Fibroblast of lung (primary cell): ENCODE data around the gene RELL1. TPM values are rescaled to one million over a fixed set of nuclear protein-coding genes. Genes with fewer than 3 reads are reported as not detected.

Experiments
- DNase-seq, 2 donors: peaks; one replicate each; pipeline versions ENCODE4 v3.0.0 to v3.0.0-alpha.2; 2010; ENCODE audit warnings: low read depth in 2 of 2
- H2AFZ ChIP-seq: 2 replicates; pipeline ENCODE4 v1.5.1; 2012; ENCODE audit warnings: low read length, control low read depth, inconsistent platforms
- H3K27ac ChIP-seq: 2 replicates; pipeline ENCODE4 v1.5.1; 2011; ENCODE audit warnings: low read length, control low read depth; ENCODE audit not compliant: insufficient read depth
- H3K27me3 ChIP-seq: 2 replicates; pipeline ENCODE4 v1.5.1; 2011; ENCODE audit warnings: mild to moderate bottlenecking, low read length; ENCODE audit not compliant: control insufficient read depth, insufficient read depth
- H3K36me3 ChIP-seq: 2 replicates; pipeline ENCODE4 v1.5.1; 2011; ENCODE audit warnings: low read length; ENCODE audit not compliant: control insufficient read depth, insufficient read depth
- H3K4me1 ChIP-seq: 2 replicates; pipeline ENCODE4 v1.5.1; 2011; ENCODE audit warnings: low read length; ENCODE audit not compliant: control insufficient read depth, insufficient read depth; ENCODE audit errors: extremely low read depth
- H3K4me2 ChIP-seq: 2 replicates; pipeline ENCODE4 v1.5.1; 2011; ENCODE audit warnings: low read length, control low read depth; ENCODE audit not compliant: insufficient read depth; ENCODE audit errors: extremely low read depth
- H3K4me3 ChIP-seq, 4 experiments: fragments of 200-600 bp in 1 of 4; sonication (generic) in 1 of 4; replicated peaks in 1 of 4; 2 replicates each; pipeline ENCODE4 v1.5.1; 2011 to 2016; ENCODE audit warnings: low read length in 4 of 4, low read depth in 3 of 4, mild to moderate bottlenecking in 3 of 4, control low read depth in 2 of 4, inconsistent platforms in 1 of 4, mixed read lengths in 1 of 4; ENCODE audit not compliant: insufficient read depth in 1 of 4; ENCODE audit errors: control extremely low read depth in 1 of 4
- H3K79me2 ChIP-seq: 2 replicates; pipeline ENCODE4 v1.5.1; 2012; ENCODE audit warnings: mild to moderate bottlenecking, low read length, inconsistent platforms; ENCODE audit not compliant: control insufficient read depth, insufficient read depth
- H3K9ac ChIP-seq: 2 replicates; pipeline ENCODE4 v1.5.1; 2011; ENCODE audit warnings: mild to moderate bottlenecking, low read length, control low read depth; ENCODE audit not compliant: insufficient read depth
- H3K9me3 ChIP-seq: 2 replicates; pipeline ENCODE4 v1.5.1; 2012; ENCODE audit warnings: low read depth, low read length; ENCODE audit not compliant: control insufficient read depth, insufficient read depth
- H4K20me1 ChIP-seq: 2 replicates; pipeline ENCODE4 v1.5.1; 2011; ENCODE audit warnings: low read length; ENCODE audit not compliant: control insufficient read depth, insufficient read depth; ENCODE audit errors: extremely low read depth
- CTCF ChIP-seq, 2 donors: IDR thresholded peaks in 1 of 2; conservative IDR thresholded peaks in 1 of 2; 1 replicate in 1 of 2; 2 replicates in 1 of 2; pipeline ENCODE4 v1.5.1; 2011 to 2012; ENCODE audit warnings: low read length in 2 of 2, control low read depth in 1 of 2, inconsistent platforms in 1 of 2, low read depth in 1 of 2, mild to moderate bottlenecking in 1 of 2
- EZH2 ChIP-seq: IDR thresholded peaks from 2 replicates; pipeline ENCODE4 v1.5.1; 2012; ENCODE audit warnings: low read length, control low read depth, mild to moderate bottlenecking; ENCODE audit errors: missing control alignments
- polyA plus RNA-seq, 2 donors: library from polyadenylated mRNA; depleted of rRNA in 1 of 2; stranded (reverse) in 1 of 2; unstranded in 1 of 2; fragments of >200 nt; gene quantifications; 2 replicates each; pipeline ENCODE4 v1.2.1, GENCODE V29; 2011 to 2012; ENCODE audit warnings: missing spikeins in 1 of 2
- total RNA-seq: library from RNA; depleted of rRNA; stranded (reverse); fragments of >200 nt; gene quantifications from 2 replicates; pipeline ENCODE4 v1.2.1, GENCODE V29; 2014

RELL1 gene
- total and polyA plus RNA-seq, 2 donors (not counting 1 experiment from before 2014, with no cell fraction given) = 16.1 to 71.0 TPM

GRCh38 chr4:37687681-37688080 is 1.5 kb upstream of the RELL1 start:
- H3K9me3 ChIP-seq = no peaks in the 10 kb centered on the region
- H3K36me3 ChIP-seq = no peaks in the 10 kb centered on the region
- no peak overlapping the region for H3K4me3 ChIP-seq
- no peaks in the 10 kb centered on the region for H4K20me1 ChIP-seq
- peaks cover 10% of the 10 kb centered on the region for H3K79me2 ChIP-seq
- no peak overlapping the region for H3K4me2 ChIP-seq
- no peak overlapping the region for H3K9ac ChIP-seq
- no peak overlapping the region for H3K27ac ChIP-seq
- TF ChIP-seq CTCF (conservative IDR thresholded peaks at IDR 0.05 in 1 of 2, IDR thresholded peaks at IDR 0.05 in 1 of 2; ENCODE audit: low read depth in 1 of 2, low read length in 2 of 2) (no peak), EZH2 (no peak)
- peaks cover 4% of the 10 kb centered on the region for H3K4me1 ChIP-seq
- no peak for DNase-seq
- H3K27me3 ChIP-seq = no peaks in the 10 kb centered on the region
- H2AFZ ChIP-seq = peak overlapping the region; percentile 66

- TF ChIP-seq EZH2 (peak; percentile 34), CTCF (conservative IDR thresholded peaks at IDR 0.05 in 1 of 2, IDR thresholded peaks at IDR 0.05 in 1 of 2; ENCODE audit: low read depth in 1 of 2, low read length in 2 of 2) (no peak)
- Histone ChIP-seq H4K20me1 (no peaks in the 10 kb centered on the region), H3K4me1 (peaks cover 4% of the 10 kb centered on the region), H2AFZ (peak overlapping the region; percentile 66), H3K79me2 (peaks cover 10% of the 10 kb centered on the region), H3K27ac (no peak overlapping the region), H3K36me3 (no peaks in the 10 kb centered on the region), H3K4me2 (peak overlapping the region; percentile 85), H3K9ac (no peak overlapping the region), H3K27me3 (no peaks in the 10 kb centered on the region), H3K9me3 (no peaks in the 10 kb centered on the region), H3K4me3 (peak overlapping the region in 3 of 4 experiments; percentile 60 to 66 (median 64))
- no peak for DNase-seq
These were observed 1.0 kb upstream of the RELL1 start for GRCh38 chr4:37687194-37687562.

- Histone ChIP-seq H3K4me1 (peaks cover 4% of the 10 kb centered on the region), H3K27ac (peak overlapping the region; percentile 90), H3K4me2 (peak overlapping the region; percentile 80), H3K9me3 (no peaks in the 10 kb centered on the region), H2AFZ (peak overlapping the region; percentile 65), H3K79me2 (peaks cover 10% of the 10 kb centered on the region), H3K4me3 (peak overlapping the region; percentile 78 to 85 (median 84)), H3K27me3 (no peaks in the 10 kb centered on the region), H4K20me1 (no peaks in the 10 kb centered on the region), H3K36me3 (no peaks in the 10 kb centered on the region), H3K9ac (peak overlapping the region; percentile 97)
- TF ChIP-seq CTCF (conservative IDR thresholded peaks at IDR 0.05 in 1 of 2, IDR thresholded peaks at IDR 0.05 in 1 of 2; ENCODE audit: low read depth in 1 of 2, low read length in 2 of 2) = no peak
- TF ChIP-seq EZH2 = no peak
- DNase-seq = peak; percentile 37 to 41
These were observed 278 bp downstream of the RELL1 start for GRCh38 chr4:37685823-37686372.
